Common myeloid progenitor, CD34-positive (primary cell): ENCODE data around the gene MSRB1.
"Not testable (repeated sequence)": the region's sequence is repeated elsewhere in the genome, so short reads cannot be mapped to it uniquely, and the experiment has no call there.

ENCODE experiments used
- CTCF ChIA-PET: fragments of 350-600 bp; sonication (Branson Sonifier 250); formaldehyde crosslinking; loops from one replicate; lab custom pipeline; 2021; ENCODE audit warnings: antibody characterized with exemption; lab: Charles Lee
- POLR2A ChIA-PET: fragments of 350-600 bp; sonication (Branson Sonifier 250); formaldehyde crosslinking; loops from one replicate; lab custom pipeline; 2021; ENCODE audit warnings: antibody characterized with exemption; lab: Charles Lee
- DNase-seq, 3 donors: peaks; one replicate each; pipeline versions ENCODE4 v3.0.0 to v3.0.0-alpha.2; 2013
- H3K27ac ChIP-seq, 2 experiments: 1 replicate in 1 of 2; 2 replicates in 1 of 2; pipeline ENCODE4 v1.7.0; 2013; ENCODE audit warnings: inconsistent platforms in 2 of 2, low read length in 2 of 2, mild to moderate bottlenecking in 2 of 2, low read depth in 1 of 2, moderate library complexity in 1 of 2; ENCODE audit not compliant: severe bottlenecking in 2 of 2, insufficient read depth in 1 of 2, poor library complexity in 1 of 2
- H3K27me3 ChIP-seq, 5 experiments: replicated peaks in 2 of 5; 1 replicate in 3 of 5; 2 replicates in 2 of 5; pipeline versions ENCODE4 v1.6.1 to v1.7.0; 2013; ENCODE audit warnings: low read length in 4 of 5, mild to moderate bottlenecking in 2 of 5, moderate library complexity in 2 of 5, inconsistent platforms in 1 of 5; ENCODE audit not compliant: insufficient read depth in 5 of 5, control insufficient read depth in 4 of 5
- H3K36me3 ChIP-seq, 4 experiments: 1 replicate in 2 of 4; 2 replicates in 2 of 4; pipeline versions ENCODE4 v1.6.1 to v1.7.0; 2013; ENCODE audit warnings: low read length in 3 of 4, control low read depth in 1 of 4, mild to moderate bottlenecking in 1 of 4; ENCODE audit not compliant: control insufficient read depth in 4 of 4, insufficient read depth in 4 of 4
- H3K4me1 ChIP-seq, 4 experiments: 1 replicate in 3 of 4; 2 replicates in 1 of 4; pipeline versions ENCODE4 v1.6.1 to v1.7.1; 2013; ENCODE audit warnings: low read length in 3 of 4, mild to moderate bottlenecking in 3 of 4, control low read depth in 1 of 4, inconsistent platforms in 1 of 4, moderate library complexity in 1 of 4; ENCODE audit not compliant: control insufficient read depth in 4 of 4, insufficient read depth in 4 of 4; ENCODE audit errors: control extremely low read depth in 1 of 4
- H3K4me3 ChIP-seq, 7 experiments: 1 replicate in 4 of 7; 2 replicates in 3 of 7; pipeline versions ENCODE4 v1.5.1 to v1.7.0; 2013; ENCODE audit warnings: mild to moderate bottlenecking in 7 of 7, low read length in 6 of 7, moderate library complexity in 6 of 7, inconsistent platforms in 2 of 7, low read depth in 2 of 7, control low read depth in 1 of 7; ENCODE audit not compliant: insufficient read depth in 4 of 7, control insufficient read depth in 1 of 7; ENCODE audit errors: extremely low read depth in 1 of 7
- H3K9me3 ChIP-seq, 5 experiments: 1 replicate in 4 of 5; 2 replicates in 1 of 5; pipeline versions ENCODE4 v1.6.1 to v1.7.1; 2013; ENCODE audit warnings: low read length in 4 of 5, mild to moderate bottlenecking in 2 of 5, inconsistent platforms in 1 of 5, low read depth in 1 of 5, moderate library complexity in 1 of 5; ENCODE audit not compliant: control insufficient read depth in 4 of 5, insufficient read depth in 2 of 5; ENCODE audit errors: control extremely low read depth in 1 of 5
- WGBS: methylation state at CpG from one replicate; pipeline ENCODE4 v1.1.5; 2013; ENCODE audit not compliant: insufficient coverage; 5-methylcytosine and 5-hydroxymethylcytosine counted together

The MSRB1 gene

GRCh38 chr16:1940273-1941161, 2.5 kb downstream of the MSRB1 start:
- Histone ChIP-seq H3K27me3 (no peaks in the 10 kb centered on the region), H3K36me3 (peaks cover 8 to 41% (median 25%) of the 10 kb centered on the region in 4 experiments), H3K4me1 (peaks cover 3 to 25% (median 19%) of the 10 kb centered on the region in 4 experiments), H3K27ac (no peak overlapping the region), H3K4me3 (no peak overlapping the region), H3K9me3 (no peaks in the 10 kb centered on the region)
- CTCF ChIA-PET: interaction anchor here (0.6 to 2.6 kb wide), 4 partner anchors 11 to 1745 kb away, joined by 3 to 9 read pairs (median 3); partner anchors contain the start of genes NUBP2, RPS2 and SPSB3
- DNase-seq: no peak
- WGBS: 96% methylated on average over 22 of the region's 23 CpGs
- POLR2A ChIA-PET: interaction anchor here (0.6 to 2.0 kb wide), 2 partner anchors 24 to 1923 kb away, joined by 4 to 6 read pairs; partner anchors contain the start of gene RPS2

DNA sequence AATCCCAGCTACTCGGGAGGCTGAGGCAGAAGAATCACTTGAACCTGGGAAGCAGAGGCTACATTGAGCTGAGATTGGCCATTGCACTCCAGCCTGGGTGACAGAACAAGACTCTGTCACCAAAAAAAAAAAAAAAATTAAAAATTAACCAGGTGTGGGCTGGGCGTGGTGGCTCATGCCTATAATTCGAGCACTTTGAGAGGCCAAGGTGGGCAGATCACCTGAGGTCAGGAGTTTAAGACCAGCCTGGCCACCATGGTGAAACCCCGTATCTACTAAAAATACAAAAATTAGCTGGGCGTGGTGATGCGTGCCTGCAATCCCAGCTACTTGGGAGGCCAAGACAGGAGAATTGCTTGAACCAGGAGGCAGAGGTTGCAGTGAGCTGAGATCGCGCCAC, 3.2 kb downstream of the MSRB1 start:
- WGBS: 100% methylated on average over 7 of the region's 8 CpGs
- not testable (repeated sequence) for H3K27me3 ChIP-seq, DNase-seq, H3K4me3 ChIP-seq, H3K9me3 ChIP-seq, H3K27ac ChIP-seq
- H3K4me1 ChIP-seq: peaks cover 3 to 25% (median 19%) of the 10 kb centered on the region in 4 experiments
- ChIA-PET CTCF (interaction anchor here (0.6 to 2.6 kb wide), 3 partner anchors 11 to 1745 kb away, joined by 3 to 9 read pairs (median 3); partner anchors contain the start of genes NUBP2 and SPSB3), POLR2A (interaction anchor here (2.0 kb wide), 1 partner anchor 25 kb away, joined by 6 read pairs; the partner anchor contains the start of gene RPS2)
- peaks cover 8 to 41% (median 25%) of the 10 kb centered on the region in 4 experiments for H3K36me3 ChIP-seq

GRCh38 chr16:1938910-1939309, 4.1 kb downstream of the MSRB1 start:
- H3K4me3 ChIP-seq: no peak overlapping the region
- peaks cover 8 to 41% (median 25%) of the 10 kb centered on the region in 4 experiments for H3K36me3 ChIP-seq
- WGBS: 98% methylated on average over 15 of the region's 17 CpGs

DNA sequence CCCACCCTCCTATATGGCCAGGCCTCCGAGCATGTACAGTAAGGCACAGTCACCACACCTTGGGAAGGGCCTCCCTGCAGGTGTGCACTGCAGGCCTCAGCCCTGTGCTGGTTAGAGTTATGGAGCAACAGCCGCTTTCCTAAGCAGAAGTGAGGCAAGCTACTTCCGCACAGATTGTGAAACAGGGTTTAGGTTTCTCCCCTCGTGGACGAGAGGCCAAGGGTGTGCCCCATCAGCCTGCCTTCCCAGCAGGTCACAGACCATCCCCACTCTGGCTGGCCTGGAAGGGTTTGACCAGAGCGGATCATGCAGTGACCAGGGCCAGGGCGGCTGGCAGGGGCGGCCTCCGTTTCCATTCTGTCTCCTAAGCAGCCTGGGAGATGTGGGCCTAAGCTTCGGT, 4.7 kb downstream of the MSRB1 start:
- Histone ChIP-seq H3K4me1 (peaks cover 3 to 18% (median 17%) of the 10 kb centered on the region in 4 experiments), H3K36me3 (peaks cover 8 to 41% (median 25%) of the 10 kb centered on the region in 4 experiments), H3K27ac (no peak overlapping the region), H3K4me3 (no peak overlapping the region), H3K27me3 (no peaks in the 10 kb centered on the region), H3K9me3 (no peaks in the 10 kb centered on the region)
- POLR2A ChIA-PET: no interaction called here
- DNase-seq: no peak
- CTCF ChIA-PET: interaction anchor here (0.6 kb wide), 1 partner anchor 950 kb away, joined by 3 read pairs; no protein-coding TSS in a partner anchor
- 94% methylated on average over 10 of the region's 10 CpGs for WGBS

More at GRCh38 chr16:1938910-1939309, 4.1 kb downstream of the MSRB1 start:
- DNase-seq: no peak
- Histone ChIP-seq H3K9me3 (no peaks in the 10 kb centered on the region), H3K27me3 (no peaks in the 10 kb centered on the region), H3K4me1 (peaks cover 3 to 23% (median 19%) of the 10 kb centered on the region in 4 experiments), H3K27ac (no peak overlapping the region)
- POLR2A ChIA-PET: no interaction called here
- CTCF ChIA-PET: interaction anchor here (0.6 kb wide), 1 partner anchor 949 kb away, joined by 3 read pairs; no protein-coding TSS in a partner anchor

- Histone ChIP-seq H3K4me1 (peaks cover under 1 to 9% (median 7%) of the 10 kb centered on the region in 4 experiments), H3K36me3 (peaks cover 8 to 41% (median 25%) of the 10 kb centered on the region in 4 experiments), H3K4me3 (no peak overlapping the region), H3K27me3 (no peaks in the 10 kb centered on the region), H3K9me3 (no peaks in the 10 kb centered on the region), H3K27ac (no peak overlapping the region)
- ChIA-PET POLR2A (no interaction called here), CTCF (interaction anchor here (1.2 kb wide), 1 partner anchor 10 kb away, joined by 3 read pairs; no protein-coding TSS in a partner anchor)
- DNase-seq: no peak
- WGBS: 92% methylated on average over 5 of the region's 11 CpGs
Measured at GRCh38 chr16:1936945-1937479, 6.0 kb downstream of the MSRB1 start.

DNA sequence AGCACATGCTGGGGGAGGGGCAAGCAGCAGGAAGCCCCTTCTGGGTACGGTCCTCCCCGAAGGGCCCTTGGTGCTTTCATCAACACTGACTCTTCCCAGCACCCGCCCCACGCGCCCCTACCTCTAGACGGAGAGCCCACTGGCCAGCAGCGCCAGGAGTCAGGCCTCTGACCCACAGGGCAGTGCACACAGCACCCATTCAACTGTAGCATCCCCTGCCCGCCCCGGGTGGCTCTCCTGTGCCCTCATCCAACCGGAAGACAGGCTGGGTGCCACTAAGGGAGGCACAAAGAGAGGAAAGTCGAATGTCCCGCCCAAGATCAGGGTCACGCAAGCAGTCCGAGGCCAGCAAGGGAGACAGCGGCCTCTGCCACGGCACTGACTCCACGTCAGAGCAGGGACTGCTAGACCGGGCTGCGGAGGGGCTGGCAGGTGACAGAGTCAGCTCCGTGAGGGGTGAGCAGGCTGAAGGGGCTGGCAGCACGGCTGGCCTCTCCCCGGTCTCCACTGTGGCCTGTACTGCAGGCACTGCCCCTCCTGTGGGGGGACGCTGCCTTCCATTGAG, 9.8 kb downstream of the MSRB1 start:
- POLR2A ChIA-PET: no interaction called here
- no peaks in the 10 kb centered on the region for H3K9me3 ChIP-seq
- no peaks in the 10 kb centered on the region for H3K27me3 ChIP-seq
- no peak for DNase-seq
- CTCF ChIA-PET: interaction anchor here (0.6 to 1.8 kb wide), 2 partner anchors 9 to 11 kb away, joined by 4 to 5 read pairs; no protein-coding TSS in a partner anchor
- H3K4me1 ChIP-seq: peaks cover 0 to 7% (median 2%) of the 10 kb centered on the region in 4 experiments
- H3K27ac ChIP-seq: no peak overlapping the region
- WGBS: 93% methylated on average over 20 of the region's 23 CpGs
- H3K4me3 ChIP-seq: no peak overlapping the region
- H3K36me3 ChIP-seq: peaks cover 3 to 12% (median 5%) of the 10 kb centered on the region in 4 experiments
